Stimulated activated CD4-positive, alpha-beta T cell treated with anti-CD3 and anti-CD28 coated beads, TNF-alpha, amount 100 ng/mL, for 4 hours (primary cell): Measurements from ENCODE around the gene TNFAIP8.

Experiments used
- DNase-seq, 3 experiments: peaks; one replicate each; pipeline ENCODE4 v3.0.0-alpha.2; 2020; ENCODE audit warnings: low read depth in 3 of 3

The TNFAIP8 gene

DNA sequence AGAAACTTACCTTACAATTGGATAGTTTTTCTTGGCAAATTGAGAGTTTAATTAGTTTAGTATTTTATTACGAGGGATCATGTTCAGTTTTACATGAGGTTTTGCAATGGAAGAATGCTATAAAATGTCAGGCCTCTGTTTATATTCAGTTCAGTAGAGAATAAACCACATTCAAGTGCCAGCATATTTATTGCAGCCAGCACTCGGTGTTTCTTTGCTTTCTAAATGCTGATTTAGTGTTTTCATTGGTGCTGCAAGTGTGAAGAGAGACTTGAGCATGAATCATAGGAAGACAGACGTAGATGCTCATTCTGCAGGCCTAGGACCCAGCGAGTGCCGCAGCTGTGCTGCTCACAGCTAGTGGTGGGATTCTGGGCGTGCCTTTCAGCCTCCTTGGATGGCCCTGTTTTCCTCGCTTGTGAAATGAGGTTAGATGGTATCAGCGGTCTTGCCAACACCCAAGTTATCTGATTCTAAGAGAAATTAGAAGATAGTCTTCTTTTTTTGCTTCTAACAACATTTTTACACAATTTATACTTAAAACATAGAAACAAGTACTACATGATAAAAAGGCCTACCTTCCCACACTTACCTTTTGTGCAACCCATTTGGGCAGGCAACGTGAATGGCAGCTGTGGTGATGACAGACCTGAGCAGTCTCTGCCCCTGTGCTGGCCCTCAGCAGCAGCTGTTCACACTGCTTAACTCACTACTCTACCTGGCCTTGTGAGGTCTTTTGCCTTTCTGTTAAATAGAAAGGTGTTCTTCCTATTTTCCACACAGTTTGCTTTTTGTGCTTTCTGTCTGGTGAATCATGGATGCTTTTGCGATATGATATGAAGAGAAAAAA lies 26.8 kb upstream of the TNFAIP8 start:
- DNase-seq: no peak

DNA sequence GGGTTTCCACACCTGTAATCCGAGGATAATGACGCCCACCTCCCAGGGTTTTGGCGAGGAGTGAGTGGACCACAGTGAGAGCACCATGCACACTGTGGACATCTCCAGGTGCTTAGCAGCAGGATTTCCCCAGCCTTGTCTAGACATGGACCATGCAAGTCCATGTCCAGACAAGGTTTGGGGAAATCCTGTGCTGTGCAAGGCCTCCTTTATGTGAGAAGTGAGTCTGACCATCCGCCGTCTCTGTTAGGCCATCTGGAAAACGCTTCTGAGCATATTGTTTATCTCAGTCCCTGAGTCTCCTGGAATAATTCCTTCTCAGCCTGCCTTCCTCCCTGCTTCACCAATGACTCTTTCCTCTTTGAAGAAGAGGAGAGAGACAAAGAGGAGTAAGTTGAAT lies 26.2 kb upstream of the TNFAIP8 start:
- DNase-seq: no peak

DNA sequence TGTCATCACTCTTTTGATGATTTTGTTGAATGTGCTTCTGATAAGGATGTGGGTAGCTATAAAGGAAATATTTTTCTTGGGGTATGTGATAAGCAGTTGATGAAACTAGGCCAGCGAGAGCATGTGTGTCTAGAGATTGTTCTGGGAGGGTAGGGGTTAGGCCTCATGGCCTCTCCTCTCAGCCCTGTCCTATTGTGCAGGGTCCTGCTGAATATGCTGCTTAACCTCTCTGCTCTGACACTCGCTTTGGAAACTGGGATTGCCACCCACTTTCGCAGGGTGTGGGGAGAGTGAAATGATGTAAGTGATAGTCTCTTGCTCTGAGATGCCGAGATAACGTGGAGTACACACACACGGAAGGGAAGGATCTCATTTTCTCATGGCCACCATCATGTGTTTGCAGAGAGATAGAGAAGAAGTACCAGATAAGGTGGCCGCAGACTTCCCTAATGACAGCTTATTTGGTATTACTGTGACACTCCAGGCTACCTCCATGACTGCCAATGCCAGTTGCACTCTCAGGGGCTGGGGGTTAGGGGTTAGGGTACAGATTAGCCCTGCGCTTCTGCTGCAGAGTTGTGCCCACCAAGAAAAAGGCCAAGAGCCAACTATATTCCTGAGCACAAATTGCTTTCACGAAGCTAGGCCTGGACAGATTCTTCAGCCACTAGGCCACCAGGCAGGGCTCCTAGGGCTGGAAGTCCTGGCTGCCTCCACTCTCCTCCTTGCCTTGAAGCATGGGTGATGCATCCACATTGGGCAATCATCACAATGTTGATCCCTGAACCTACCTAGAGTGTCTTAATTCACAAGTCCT lies 25.2 kb upstream of the TNFAIP8 start:
- no peak for DNase-seq

DNA sequence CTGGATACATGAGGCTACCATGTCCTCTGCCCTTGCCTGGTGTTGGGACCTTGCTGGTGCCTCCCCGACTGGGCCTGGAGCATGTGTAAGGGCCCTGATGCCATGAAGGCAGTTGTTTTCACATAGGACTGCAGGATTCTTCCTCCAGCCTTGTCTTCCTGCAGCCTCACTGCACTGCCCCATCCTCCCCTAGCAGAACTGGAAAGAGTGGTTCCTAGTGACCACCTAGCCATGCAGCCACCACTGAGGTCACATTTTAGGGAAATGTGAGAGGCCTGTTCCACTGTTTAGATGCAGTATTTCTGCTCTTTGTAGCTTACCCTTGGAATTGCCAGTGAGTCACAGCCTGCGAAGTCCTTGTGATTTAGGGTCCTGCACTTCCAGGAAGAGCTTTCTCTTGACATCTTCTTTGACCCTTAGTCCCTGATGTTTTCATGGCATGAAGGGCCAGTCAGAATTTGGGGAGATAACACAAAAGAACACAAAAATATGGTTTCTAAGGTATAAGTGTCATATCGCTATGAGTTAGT lies 24.2 kb upstream of the TNFAIP8 start:
- DNase-seq: no peak

DNA sequence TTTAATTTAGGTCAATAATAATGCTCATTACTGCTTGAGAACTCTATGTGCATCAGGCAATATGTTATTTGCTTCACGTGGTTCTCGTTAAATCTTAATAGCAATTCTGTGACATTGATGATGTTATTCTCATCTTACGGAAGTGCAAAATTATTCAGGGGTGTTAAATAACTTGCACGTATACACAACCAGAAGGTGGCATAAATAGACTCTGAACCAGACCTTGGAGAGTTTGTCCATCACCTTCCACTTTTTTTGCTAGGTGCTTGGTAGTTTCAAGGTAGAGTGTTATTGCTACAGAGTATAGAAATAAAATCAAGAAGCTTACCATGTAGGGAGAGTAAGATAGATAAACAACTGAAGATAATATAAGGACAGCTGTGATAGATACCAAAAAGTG lies 23.6 kb upstream of the TNFAIP8 start:
- no peak for DNase-seq

DNA sequence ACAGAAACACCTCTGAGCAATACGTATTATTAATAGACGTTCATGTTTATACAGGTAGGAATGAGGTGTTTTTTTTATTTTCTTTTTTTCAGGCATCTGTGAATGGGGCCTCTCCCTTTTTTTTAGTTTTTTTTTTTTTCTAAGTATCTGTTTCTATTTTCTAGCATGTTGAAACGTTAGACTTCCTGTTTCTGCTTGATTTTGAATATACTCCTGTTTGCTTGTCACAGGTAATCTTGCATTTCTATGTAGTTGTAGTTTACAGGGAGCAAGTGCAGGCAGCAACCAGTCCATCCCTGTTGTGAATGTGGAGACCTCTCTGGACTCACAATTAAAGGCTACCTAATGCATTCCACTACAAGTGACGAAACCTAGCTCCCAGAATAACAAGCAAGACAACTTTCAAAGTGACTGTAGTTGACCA lies 22.8 kb upstream of the TNFAIP8 start:
- no peak for DNase-seq

DNA sequence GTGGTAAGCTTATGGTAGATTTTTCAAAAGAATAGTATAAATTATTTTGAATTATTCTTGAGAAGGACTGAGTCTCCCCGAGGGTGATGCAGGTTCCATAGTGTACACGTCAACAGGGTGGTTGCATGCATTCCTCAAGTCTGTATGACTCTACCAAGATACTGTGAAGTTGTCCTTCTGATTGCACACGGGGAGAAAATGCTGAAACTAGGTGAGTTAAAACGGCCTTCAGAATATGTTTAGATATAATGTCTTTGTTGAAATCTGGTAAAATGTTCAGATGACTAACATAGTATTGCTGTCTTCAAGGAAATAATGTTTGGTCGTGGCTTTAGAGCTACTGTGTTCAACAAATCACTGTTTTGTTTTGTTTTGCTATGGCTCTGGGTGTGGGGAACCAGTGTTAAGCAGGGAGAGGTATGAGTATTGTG lies 22.4 kb upstream of the TNFAIP8 start:
- no peak for DNase-seq

DNA sequence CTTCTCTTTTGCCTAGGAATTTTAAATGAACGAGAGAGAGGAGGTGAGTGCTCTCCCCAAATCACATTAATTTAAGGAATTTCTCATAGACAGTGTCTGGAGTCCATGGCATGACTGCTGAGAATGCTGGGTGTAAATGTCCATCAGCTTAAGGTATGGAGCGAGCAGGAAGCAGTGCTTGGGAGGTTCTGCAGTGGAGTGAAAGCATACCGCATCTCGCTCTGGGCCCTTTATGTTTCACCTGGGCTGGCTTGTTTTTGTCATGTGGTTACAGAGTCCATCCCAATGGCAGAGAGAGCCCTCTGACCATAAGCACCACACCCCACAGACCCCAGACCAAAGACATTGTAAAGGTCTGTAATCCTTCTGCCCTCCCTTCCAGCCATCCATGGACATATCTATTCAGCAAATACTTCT lies 20.6 kb upstream of the TNFAIP8 start:
- DNase-seq: no peak

DNA sequence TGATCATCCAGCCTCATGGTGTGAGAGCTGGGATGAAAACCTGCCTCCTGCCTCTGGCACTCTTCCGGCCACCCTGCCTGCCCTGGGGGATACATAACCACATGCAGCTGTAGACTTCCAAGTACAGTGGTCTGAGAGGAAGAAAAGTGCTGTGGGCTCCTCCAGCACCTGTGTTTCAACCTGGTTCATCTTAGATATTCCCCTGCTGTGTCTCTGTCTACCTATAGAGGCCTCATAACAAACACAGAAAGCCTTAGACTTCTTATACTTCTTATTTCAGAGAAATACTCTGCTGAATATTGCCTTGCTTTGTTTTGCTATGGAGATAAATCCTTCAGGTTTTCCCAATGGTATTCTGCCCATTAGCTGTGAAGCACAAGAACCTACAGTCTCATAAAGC lies 19.6 kb upstream of the TNFAIP8 start:
- no peak for DNase-seq

DNA sequence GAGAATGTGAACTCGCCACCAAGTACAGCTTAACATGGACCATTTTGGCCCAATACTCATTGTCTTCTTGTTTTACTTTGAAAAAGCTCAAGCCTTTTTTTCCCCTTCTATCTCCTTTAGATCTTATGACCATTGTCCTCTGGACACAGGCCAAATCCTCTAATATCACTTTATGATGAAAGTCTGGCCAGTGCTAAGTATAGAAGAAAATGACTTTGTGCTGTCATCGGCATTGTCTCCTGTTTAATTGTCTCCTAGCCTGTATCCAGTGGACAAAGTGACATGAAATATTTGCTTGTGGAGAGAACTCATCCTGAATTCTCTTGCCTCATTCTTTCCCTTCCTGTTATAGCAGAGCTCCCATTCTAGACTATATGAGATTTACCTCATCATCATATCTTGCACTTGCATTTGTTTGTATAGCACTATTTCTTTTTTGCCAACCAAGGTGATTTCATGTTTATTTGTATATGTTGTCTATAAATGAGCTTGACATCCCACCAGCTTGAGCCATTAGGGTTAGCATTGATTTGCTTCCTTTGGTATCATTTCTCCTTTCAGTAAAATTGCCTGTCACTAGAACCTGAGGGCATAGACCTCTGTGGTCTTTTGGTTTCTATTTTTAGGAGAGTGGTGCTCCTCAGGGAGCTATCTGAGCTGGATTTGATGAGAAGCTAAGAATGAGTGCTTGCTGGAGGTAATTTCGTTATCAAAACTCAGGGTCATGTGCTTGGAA lies 18.8 kb upstream of the TNFAIP8 start:
- no peak for DNase-seq

DNA sequence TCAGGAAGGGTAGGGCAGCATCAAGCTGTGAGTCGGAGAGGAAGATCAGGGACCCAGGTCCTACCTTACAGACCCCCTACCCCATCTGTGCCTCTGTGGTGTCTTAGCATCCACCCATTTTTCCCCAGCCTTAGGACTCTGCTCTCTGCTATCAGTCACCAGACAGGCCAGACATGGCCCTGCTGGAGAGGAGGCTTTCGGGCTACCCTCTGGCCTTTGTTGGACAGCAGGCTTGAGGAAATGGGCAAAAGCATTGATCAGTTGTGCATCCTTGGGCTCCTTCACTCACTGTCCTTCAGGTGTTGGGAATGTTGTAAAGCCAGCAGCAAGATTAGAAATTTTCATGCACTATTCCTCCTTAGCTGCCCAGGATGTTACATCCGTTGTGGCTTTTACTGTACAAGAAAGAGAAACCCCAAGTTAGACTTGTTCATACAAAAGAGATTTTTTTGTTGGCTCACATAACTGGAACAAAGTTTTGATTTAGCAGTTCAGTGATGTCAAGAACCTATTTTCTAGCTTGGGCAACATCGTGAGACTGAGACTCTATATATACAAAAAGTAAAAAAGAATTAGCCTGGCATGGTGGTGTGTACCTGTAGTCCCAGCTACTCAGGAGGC lies 17.4 kb upstream of the TNFAIP8 start:
- no peak for DNase-seq

DNA sequence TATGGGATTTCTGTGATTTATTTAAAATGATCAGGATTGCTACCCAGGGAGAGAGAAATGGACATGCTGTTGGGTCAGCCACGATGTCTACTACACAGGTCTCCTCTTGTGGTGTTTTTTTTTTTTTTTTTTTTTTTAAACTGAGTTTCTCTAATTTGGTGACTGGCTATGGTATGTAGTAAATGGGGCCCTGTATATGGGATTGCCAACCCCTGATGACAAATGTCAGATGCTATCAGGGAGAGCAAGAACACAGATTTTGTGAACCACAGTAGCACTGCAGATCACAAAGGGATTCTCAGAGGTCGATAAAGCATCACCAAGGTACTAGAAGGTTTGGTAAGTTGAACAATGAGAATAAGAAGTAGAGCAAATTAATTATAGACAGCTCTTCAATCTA lies 16.5 kb upstream of the TNFAIP8 start:
- DNase-seq: no peak

DNA sequence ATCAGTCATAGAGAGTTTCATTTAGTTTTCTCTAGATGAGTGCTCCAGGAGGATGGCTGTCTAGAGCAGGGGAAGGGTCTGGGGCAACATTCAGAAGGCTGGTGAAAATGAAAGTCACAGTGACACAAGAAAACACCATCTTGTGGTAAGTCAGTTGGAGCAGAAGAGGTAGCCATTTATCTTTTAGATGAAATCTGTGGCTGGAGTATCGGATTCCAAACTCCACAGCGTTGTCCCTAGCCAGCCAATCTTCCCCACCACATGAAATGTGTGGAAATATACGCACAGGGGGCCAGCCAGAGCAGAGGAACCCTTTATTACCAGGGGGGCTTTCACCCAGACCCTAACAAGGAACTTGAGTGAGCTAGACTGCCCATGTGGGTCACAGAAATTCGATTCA lies 15.9 kb upstream of the TNFAIP8 start:
- no peak for DNase-seq

DNA sequence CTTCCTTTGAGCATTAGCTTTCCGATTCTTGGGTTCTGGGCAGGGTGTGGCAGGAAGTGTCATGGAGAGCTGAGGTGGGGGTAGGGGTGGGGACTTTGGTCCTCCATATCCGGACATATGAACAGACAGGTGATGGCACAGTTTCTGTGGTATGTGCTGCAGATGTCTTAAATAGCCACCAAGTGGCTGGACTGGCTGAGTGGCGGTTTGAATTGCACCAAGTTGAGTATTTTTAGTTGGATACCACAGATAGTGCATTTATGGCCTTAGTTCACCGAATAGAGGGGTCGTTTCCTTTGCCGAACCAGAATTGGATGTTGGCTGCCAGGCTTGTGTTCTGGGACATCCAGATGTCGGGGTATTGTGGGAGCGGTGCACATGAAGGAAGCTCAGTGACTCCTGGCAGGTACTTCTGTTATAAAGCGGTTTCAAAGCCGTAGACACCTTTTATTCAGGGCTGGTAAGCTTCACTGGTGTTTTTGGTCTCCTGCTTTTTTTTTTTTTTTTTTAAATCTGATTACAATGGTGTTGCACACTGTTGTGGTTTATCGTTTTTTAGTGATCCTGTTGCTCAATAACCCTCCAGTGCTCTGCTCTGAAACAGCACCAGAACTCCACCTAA lies 15.1 kb upstream of the TNFAIP8 start:
- no peak for DNase-seq

DNA sequence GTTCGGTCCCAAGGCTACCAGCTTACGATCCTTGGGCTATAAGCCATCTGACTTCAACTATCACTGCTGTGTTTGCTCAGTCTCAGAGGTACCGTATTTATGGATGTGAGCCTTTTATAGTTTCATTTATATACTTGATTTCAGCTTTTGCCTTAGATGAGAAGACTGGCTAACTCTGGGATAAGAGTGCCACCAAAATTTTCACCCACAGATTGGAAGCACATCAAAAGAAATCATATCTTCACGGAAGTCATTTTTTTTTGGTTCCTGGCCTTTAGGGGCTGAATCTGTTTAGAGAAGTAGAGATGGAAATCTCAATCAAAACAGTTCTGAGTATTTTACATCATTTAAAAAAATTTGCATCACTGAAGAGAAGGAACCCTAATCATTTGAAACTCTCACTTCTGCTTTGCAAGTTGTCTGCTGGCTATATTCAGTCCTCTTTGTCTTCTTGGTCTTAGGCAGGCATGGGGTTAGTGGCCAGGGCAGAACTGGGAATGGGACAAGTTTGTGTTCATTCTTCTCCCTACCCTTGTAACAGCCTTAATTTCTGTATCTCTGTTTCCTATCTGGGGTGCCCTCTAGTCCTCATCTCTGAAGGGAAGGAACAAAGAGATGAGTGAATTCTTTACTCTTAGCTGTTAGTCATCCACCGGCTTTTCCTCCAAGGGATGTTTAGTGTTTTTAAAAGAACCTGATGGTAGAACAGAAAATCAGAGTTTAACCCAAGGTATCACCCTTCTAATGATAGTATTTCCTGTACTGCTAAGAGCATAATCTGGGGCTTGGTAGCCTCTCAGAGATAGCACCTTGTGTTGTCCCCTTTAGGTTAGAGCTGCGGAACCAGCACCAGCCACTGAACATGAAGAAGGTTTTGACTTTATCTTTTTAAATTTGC lies 14.1 kb upstream of the TNFAIP8 start:
- no peak for DNase-seq

DNA sequence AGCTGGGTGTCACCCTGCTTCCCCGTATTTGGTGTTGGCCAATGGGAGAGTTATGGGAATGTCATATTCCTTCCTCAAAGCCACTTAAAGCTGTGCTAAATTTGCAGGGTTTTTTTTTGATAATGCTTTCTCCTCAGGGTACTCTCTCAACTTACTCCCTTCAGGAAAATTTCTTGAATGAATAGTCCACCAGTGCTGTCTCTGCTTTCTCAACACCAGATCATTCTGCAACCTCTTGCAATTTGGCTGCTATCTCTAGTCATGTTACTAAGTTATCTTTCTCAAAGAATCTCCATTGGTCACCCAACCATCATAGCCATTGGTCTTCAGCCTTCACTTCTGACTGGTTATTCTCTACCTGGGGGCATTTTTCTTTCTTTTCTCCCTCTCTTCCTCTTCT lies 13.4 kb upstream of the TNFAIP8 start:
- no peak for DNase-seq

DNA sequence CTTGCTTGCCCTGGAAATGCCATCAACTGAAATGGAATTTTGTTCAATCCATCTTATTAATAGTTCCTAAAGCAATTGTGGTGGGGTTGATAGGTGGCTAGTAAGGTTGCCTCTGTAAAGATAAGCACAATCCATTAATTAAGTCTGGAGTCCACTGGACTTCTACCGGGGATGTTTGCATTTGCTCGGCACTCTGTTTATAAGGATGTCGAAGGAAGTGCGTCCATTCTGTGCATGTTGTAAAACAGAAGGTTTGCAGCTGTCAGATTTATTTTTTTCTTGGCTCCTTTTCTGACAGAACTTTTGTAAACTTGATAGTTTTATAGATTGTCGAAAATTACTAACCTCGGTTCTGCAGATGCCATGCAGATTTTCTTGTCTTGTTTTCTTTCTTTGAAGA lies 12.8 kb upstream of the TNFAIP8 start:
- no peak for DNase-seq

DNA sequence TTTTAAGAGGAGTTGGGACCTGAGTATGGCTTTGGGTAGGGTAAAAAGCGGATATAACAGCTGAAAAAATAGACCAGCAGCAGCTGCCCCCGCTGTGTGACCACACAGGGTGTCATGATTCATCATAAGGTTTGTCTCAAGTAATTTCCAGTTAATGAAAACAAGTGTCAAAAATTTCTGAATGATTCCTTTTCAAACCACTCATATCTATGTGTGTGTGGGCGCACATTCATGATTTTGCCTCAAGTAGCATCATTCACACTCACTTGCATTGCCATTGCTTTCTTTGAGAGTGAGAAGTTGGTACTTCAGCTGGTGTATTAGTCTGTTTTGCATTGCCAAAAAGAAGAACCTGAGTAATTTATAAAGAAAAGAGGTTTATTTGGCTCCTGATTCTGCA lies 12.1 kb upstream of the TNFAIP8 start:
- DNase-seq: peak in 1 of 3 experiments; percentile 49

DNA sequence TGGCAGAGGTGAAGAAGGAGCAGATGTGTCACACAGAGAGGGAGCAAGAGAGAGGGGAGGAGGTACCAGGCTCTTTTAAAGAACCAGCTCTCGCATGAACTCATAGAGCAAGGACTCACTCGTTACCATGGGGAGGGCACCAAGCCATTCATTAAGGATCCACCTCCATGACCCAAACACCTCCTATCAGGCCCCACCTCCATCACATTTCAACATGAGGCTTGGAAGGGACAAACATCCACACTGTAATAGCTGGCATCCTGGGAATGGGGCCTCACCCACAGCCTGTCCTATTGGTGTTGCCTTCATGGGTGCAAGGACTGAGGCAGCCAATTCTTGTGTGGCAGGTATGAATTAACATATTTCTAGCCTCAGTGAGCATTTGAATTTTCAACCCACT lies 11.6 kb upstream of the TNFAIP8 start:
- no peak for DNase-seq

DNA sequence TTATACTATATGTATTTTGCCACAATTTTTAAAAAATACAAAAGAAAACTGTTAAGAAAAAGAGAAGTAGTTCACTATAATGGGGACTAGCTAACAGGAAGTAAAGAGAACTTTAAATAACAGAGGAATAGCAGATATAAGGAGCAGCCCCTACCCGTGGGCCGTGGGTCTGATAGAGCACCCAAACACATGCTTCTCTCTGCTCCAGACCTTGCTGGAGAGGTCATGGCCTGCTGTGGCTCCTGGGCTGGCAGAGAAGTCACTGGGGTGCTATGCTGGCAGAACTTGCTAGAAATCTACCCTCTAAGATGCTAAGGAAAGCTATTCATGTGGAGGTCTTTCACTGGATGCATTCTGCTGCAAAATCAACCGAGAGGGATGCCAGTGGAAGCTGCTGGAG lies 10.0 kb upstream of the TNFAIP8 start:
- DNase-seq: no peak
